HCT116 (cell line): ENCODE measurements around the gene CRELD2. TPM values are rescaled to one million over a fixed set of nuclear protein-coding genes. Genes with fewer than 3 reads are reported as not detected.
A peak's percentile ranks its signal among the peaks of the same experiment; 100 is the strongest.

Experiments
- ATAC-seq: fragments of 200-7000 bp; cut with Tn5 transposase; 2 replicates; pipeline ENCODE4 v1.9.1; 2020; ENCODE audit warnings: mild to moderate bottlenecking, moderate library complexity
- BruUV-seq: library from RNA; stranded (reverse); fragments of 400-500 nt; replicated peaks from 2 replicates; lab custom pipeline; 2021; lab: Mats Ljungman, UMichigan
- CTCF ChIA-PET: fragments of 300-600 bp; sonication (Branson Sonifier 250); formaldehyde crosslinking; loops from one replicate; lab custom pipeline; 2021; ENCODE audit warnings: antibody characterized with exemption; lab: Charles Lee
- POLR2A ChIA-PET: fragments of 300-600, 350-600 bp; sonication (Branson Sonifier 250); formaldehyde crosslinking; loops from one replicate; lab custom pipeline; 2021; ENCODE audit warnings: antibody characterized with exemption; lab: Charles Lee
- RAD21 ChIA-PET, 2 experiments: fragments of 300-600 bp; sonication (Branson Sonifier 250); formaldehyde crosslinking; loops; one replicate each; lab custom pipeline; 2023; ENCODE audit warnings: low total read pairs in 2 of 2; ENCODE audit not compliant: uncharacterized antibody in 2 of 2, unreplicated experiment in 2 of 2, low non-redundant PET in 1 of 2; lab: Charles Lee
- DNase-seq: peaks from one replicate; pipeline ENCODE4 v3.0.0-alpha.2; 2010; ENCODE audit warnings: low read depth, low spot score
- H2AFZ ChIP-seq: fragments of 200-600 bp; shearing (Covaris generic), sonication (generic); 2 replicates; pipeline ENCODE4 v1.6.1; 2017; ENCODE audit warnings: low read depth, mixed run types, mixed read lengths, antibody characterized with exemption, low read length; ENCODE audit not compliant: poor library complexity, severe bottlenecking
- H3K27ac ChIP-seq: 2 replicates; pipeline ENCODE4 v1.5.1; 2012; ENCODE audit warnings: low read depth, low read length
- H3K27me3 ChIP-seq: fragments of 200-600 bp; sonication (generic); 2 replicates; pipeline ENCODE4 v1.6.1; 2016; ENCODE audit warnings: mixed run types, low read length, mixed read lengths; ENCODE audit not compliant: insufficient read depth
- H3K36me3 ChIP-seq, 2 experiments: fragments of 200-500 bp in 1 of 2; fragments of 200-600 bp in 1 of 2; sonication (Bioruptor generic) in 1 of 2; sonication (generic) in 1 of 2; 2 replicates each; pipeline versions ENCODE4 v1.5.1 to v1.6.1; 2014 to 2016; ENCODE audit warnings: low read length in 2 of 2, inconsistent platforms in 1 of 2, mixed read lengths in 1 of 2, mixed run types in 1 of 2; ENCODE audit not compliant: insufficient read depth in 2 of 2, control insufficient read depth in 1 of 2
- H3K4me1 ChIP-seq, 2 experiments: fragments of 200-600 bp in 1 of 2; sonication (generic) in 1 of 2; 2 replicates each; pipeline versions ENCODE4 v1.5.1 to v1.6.1; 2012 to 2017; ENCODE audit warnings: low read length in 2 of 2, inconsistent platforms in 1 of 2, mild to moderate bottlenecking in 1 of 2, mixed read lengths in 1 of 2, mixed run types in 1 of 2, moderate library complexity in 1 of 2; ENCODE audit not compliant: insufficient read depth in 2 of 2, control insufficient read depth in 1 of 2
- H3K4me2 ChIP-seq: fragments of 200-600 bp; sonication (generic); 2 replicates; pipeline ENCODE4 v1.6.1; 2017; ENCODE audit warnings: mixed run types, low read length, mixed read lengths
- H3K4me3 ChIP-seq, 2 experiments: fragments of 200-600 bp in 1 of 2; sonication (generic) in 1 of 2; replicated peaks in 1 of 2; 2 replicates each; pipeline ENCODE4 v1.5.1; 2011 to 2016; ENCODE audit warnings: low read length in 2 of 2, control low read depth in 1 of 2, low read depth in 1 of 2, mild to moderate bottlenecking in 1 of 2, mixed read lengths in 1 of 2, mixed run types in 1 of 2
- H3K79me2 ChIP-seq: fragments of 200-600 bp; sonication (generic); 2 replicates; pipeline ENCODE4 v1.6.1; 2017; ENCODE audit warnings: mild to moderate bottlenecking, mixed run types, low read length, moderate library complexity, mixed read lengths; ENCODE audit not compliant: insufficient read depth
- H3K9ac ChIP-seq: fragments of 200-600 bp; sonication (generic); 2 replicates; pipeline ENCODE4 v1.6.1; 2016; ENCODE audit warnings: low read length, mixed read lengths
- H3K9me2 ChIP-seq: fragments of 200-600 bp; sonication (generic), shearing (Covaris generic); 2 replicates; pipeline ENCODE4 v1.6.1; 2017; ENCODE audit warnings: mixed run types, mild to moderate bottlenecking, moderate library complexity; ENCODE audit not compliant: insufficient read depth
- H3K9me3 ChIP-seq, 2 experiments: fragments of 200-500 bp in 1 of 2; fragments of 200-600 bp in 1 of 2; sonication (Bioruptor generic) in 1 of 2; sonication (generic) in 1 of 2; 2 replicates each; pipeline ENCODE4 v1.6.1; 2014 to 2017; ENCODE audit warnings: low read length in 2 of 2, mixed read lengths in 2 of 2, inconsistent platforms in 1 of 2, low read depth in 1 of 2, mild to moderate bottlenecking in 1 of 2, mixed run types in 1 of 2, moderate library complexity in 1 of 2; ENCODE audit not compliant: control insufficient read depth in 1 of 2, insufficient read depth in 1 of 2
- H4K20me1 ChIP-seq: fragments of 200-600 bp; sonication (generic), shearing (Covaris generic); 2 replicates; pipeline ENCODE4 v1.6.1; 2017; ENCODE audit warnings: mixed run types, mild to moderate bottlenecking, moderate library complexity; ENCODE audit not compliant: insufficient read depth
- EZH2phosphoT487 ChIP-seq: fragments of 200-600 bp; IDR thresholded peaks from 2 replicates; pipeline ENCODE4 v1.6.1; 2018; ENCODE audit warnings: antibody characterized with exemption, borderline replicate concordance
- POLR2A ChIP-seq: IDR thresholded peaks from 2 replicates; pipeline ENCODE4 v1.7.0; 2011; ENCODE audit warnings: borderline replicate concordance; ENCODE audit not compliant: insufficient read depth, insufficient read length; ENCODE audit errors: extremely low read depth
- TCF7L2 ChIP-seq: IDR thresholded peaks from 2 replicates; pipeline ENCODE4 v1.7.0; 2011; ENCODE audit warnings: borderline replicate concordance, inconsistent platforms; ENCODE audit not compliant: insufficient read depth, insufficient read length; ENCODE audit errors: extremely low read depth
- intact Hi-C: fragments of 100-400 bp; cut with micrococcal nuclease; formaldehyde crosslinking; loops from 2 replicates; pipeline ENCODE4 v1.10.0; 2022
- total RNA-seq: library from RNA; stranded (reverse); gene quantifications from one replicate; pipeline ENCODE4 v1.2.1, GENCODE V29; 2021; ENCODE audit not compliant: unreplicated experiment
- TF ChIP-seq, protein P1 (sequence below), 3 experiments: fragments of 200-600 bp in 1 of 3; sonication (generic) in 1 of 3; IDR thresholded peaks in 2 of 3; conservative IDR thresholded peaks in 1 of 3; 2 replicates each; pipeline ENCODE4 v1.5.1; 2012 to 2017; ENCODE audit warnings: low read depth in 2 of 3, low read length in 2 of 3, antibody characterized with exemption in 1 of 3, borderline replicate concordance in 1 of 3, control low read depth in 1 of 3, mild to moderate bottlenecking in 1 of 3, mixed read lengths in 1 of 3, mixed run types in 1 of 3, moderate library complexity in 1 of 3; ENCODE audit not compliant: insufficient read depth in 1 of 3
- TF ChIP-seq, protein P2 (sequence below): IDR thresholded peaks from 2 replicates; pipeline ENCODE4 v1.6.1; 2012
- TF ChIP-seq, protein P3 (sequence below): IDR thresholded peaks from 2 replicates; pipeline ENCODE4 v1.6.1; 2012

The CRELD2 gene
- total RNA-seq, 1 experiment from 2014 or later = 45.8 TPM

DNA sequence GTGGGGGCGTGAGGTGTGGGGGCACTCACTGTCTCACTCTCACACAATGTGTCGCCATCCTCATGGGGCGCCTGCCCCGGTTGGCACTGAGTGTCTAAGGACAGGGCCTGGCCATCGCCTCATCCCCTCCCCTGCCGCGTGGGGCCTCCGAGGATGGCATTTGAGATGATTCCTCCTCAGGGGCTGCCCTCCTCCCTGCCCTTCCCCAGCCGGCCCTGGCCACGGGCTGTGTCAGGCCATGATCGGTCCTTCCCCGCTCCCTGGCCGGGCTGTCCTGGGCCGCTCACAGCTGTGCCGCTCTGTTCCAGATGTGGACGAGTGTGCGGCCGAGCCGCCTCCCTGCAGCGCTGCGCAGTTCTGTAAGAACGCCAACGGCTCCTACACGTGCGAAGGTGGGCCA is 4.5 kb downstream of the CRELD2 start:
- ChIA-PET POLR2A (no interaction called here), CTCF (no interaction called here)

DNA sequence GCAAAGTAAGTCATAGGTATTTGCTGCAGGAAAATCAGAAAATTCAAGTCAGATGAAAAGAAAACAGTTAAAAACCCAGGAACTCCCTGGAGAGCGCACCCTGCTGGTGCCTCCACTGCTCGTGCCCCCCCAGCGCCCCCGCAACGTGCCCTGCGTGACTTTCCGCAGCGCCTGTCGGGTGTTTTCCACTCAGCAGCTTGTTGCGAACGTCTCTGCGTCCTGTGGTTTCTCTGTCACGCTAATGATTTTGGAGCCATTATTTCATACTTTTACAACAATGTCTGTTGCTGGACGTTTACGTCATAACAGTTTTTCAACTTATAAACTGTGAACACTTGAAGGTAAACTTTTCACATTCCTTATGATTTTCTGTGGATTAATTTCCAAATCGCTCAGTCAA is 5.0 kb downstream of the CRELD2 start:
- Histone ChIP-seq H4K20me1 (no peaks in the 10 kb centered on the region), H3K27ac (no peak overlapping the region), H2AFZ (no peak overlapping the region), H3K36me3 (peaks cover 0 to 8% of the 10 kb centered on the region in 2 experiments; a peak in 1 of 4 replicates), H3K9ac (no peak overlapping the region), H3K9me3 (no peaks in the 10 kb centered on the region), H3K4me3 (no peak overlapping the region), H3K27me3 (no peaks in the 10 kb centered on the region), H3K9me2 (no peaks in the 10 kb centered on the region), H3K4me2 (no peak overlapping the region), H3K79me2 (no peaks in the 10 kb centered on the region), H3K4me1 (peaks cover 3 to 9% of the 10 kb centered on the region in 2 experiments; a peak in 3 of 4 replicates)
- BruUV-seq = no TSS peak
- no peak for ATAC-seq
- intact Hi-C loops = no loop called here
- TF ChIP-seq EZH2phosphoT487 = no peak
- TF ChIP-seq, protein P1, sequence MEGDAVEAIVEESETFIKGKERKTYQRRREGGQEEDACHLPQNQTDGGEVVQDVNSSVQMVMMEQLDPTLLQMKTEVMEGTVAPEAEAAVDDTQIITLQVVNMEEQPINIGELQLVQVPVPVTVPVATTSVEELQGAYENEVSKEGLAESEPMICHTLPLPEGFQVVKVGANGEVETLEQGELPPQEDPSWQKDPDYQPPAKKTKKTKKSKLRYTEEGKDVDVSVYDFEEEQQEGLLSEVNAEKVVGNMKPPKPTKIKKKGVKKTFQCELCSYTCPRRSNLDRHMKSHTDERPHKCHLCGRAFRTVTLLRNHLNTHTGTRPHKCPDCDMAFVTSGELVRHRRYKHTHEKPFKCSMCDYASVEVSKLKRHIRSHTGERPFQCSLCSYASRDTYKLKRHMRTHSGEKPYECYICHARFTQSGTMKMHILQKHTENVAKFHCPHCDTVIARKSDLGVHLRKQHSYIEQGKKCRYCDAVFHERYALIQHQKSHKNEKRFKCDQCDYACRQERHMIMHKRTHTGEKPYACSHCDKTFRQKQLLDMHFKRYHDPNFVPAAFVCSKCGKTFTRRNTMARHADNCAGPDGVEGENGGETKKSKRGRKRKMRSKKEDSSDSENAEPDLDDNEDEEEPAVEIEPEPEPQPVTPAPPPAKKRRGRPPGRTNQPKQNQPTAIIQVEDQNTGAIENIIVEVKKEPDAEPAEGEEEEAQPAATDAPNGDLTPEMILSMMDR (IDR thresholded peaks at IDR 0.05 in 2 of 3, conservative IDR thresholded peaks at IDR 0.05 in 1 of 3; ENCODE audit: borderline replicate concordance in 1 of 3, insufficient read depth in 1 of 3, low read depth in 2 of 3, low read length in 2 of 3) = peak in 2 of 3 experiments; percentile 28 to 43; a peak in 4 of 6 replicates
- POLR2A ChIA-PET = no interaction called here
- CTCF ChIA-PET = no interaction called here
- RAD21 ChIA-PET = no interaction called here
- DNase-seq = no peak

More for the DNA sequence above, 4.5 kb downstream of the CRELD2 start:
- no peaks in the 10 kb centered on the region for H3K27me3 ChIP-seq
- BruUV-seq = no TSS peak
- H3K4me2 ChIP-seq = no peak overlapping the region
- peaks cover 3 to 9% of the 10 kb centered on the region in 2 experiments; a peak in 3 of 4 replicates for H3K4me1 ChIP-seq
- H4K20me1 ChIP-seq = no peaks in the 10 kb centered on the region
- H3K4me3 ChIP-seq = no peak overlapping the region
- no peaks in the 10 kb centered on the region for H3K9me3 ChIP-seq
- RAD21 ChIA-PET = no interaction called here
- H3K9me2 ChIP-seq = no peaks in the 10 kb centered on the region
- no peak for DNase-seq
- peaks cover 0 to 8% of the 10 kb centered on the region in 2 experiments; a peak in 1 of 4 replicates for H3K36me3 ChIP-seq
- no peaks in the 10 kb centered on the region for H3K79me2 ChIP-seq
- no peak overlapping the region for H2AFZ ChIP-seq
- intact Hi-C loops = no loop called here
- H3K9ac ChIP-seq = no peak overlapping the region
- H3K27ac ChIP-seq = no peak overlapping the region
- TF ChIP-seq TCF7L2 (no peak), POLR2A (no peak)
- TF ChIP-seq, protein P2, sequence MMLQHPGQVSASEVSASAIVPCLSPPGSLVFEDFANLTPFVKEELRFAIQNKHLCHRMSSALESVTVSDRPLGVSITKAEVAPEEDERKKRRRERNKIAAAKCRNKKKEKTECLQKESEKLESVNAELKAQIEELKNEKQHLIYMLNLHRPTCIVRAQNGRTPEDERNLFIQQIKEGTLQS = no peak
- TF ChIP-seq, protein P3, sequence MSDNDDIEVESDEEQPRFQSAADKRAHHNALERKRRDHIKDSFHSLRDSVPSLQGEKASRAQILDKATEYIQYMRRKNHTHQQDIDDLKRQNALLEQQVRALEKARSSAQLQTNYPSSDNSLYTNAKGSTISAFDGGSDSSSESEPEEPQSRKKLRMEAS = no peak
- ATAC-seq = no peak
